NCI-H2107 treated with DMSO at 0.1 percent for 48 hours (cell line): ENCODE measurements around the gene ZNF181.

Source experiments
- DNase-seq: peaks from one replicate; lab custom pipeline; 2025; ENCODE audit not compliant: unreplicated experiment; lab: John Stamatoyannopoulos, UW

ZNF181 gene

GRCh38 chr19:34757441-34757840, 23.4 kb downstream of the ZNF181 start:
- DNase-seq, result no peak

- DNase-seq, result no peak
These were observed 25.3 kb downstream of the ZNF181 start for GRCh38 chr19:34759218-34759917.

GRCh38 chr19:34766386-34766785, 32.3 kb downstream of the ZNF181 start:
- no peak for DNase-seq

GRCh38 chr19:34767951-34768350, 33.9 kb downstream of the ZNF181 start:
- no peak for DNase-seq

- DNase-seq, result peak; percentile 53
These were observed 38.9 kb downstream of the ZNF181 start, which contains the start of gene ZNF599 for GRCh38 chr19:34772697-34773554. ZNF599 (minus strand) TSS chr19:34773215; CDS start chr19:34772841, 374 bp downstream.

- no peak for DNase-seq
These were observed 39.5 kb downstream of the ZNF181 start for GRCh38 chr19:34773555-34773864.

- DNase-seq, result no peak
These were observed 40.8 kb downstream of the ZNF181 start for GRCh38 chr19:34774857-34775256.

- no peak for DNase-seq
These were observed 44.3 kb downstream of the ZNF181 start for GRCh38 chr19:34778342-34778741.

- no peak for DNase-seq
These were observed 45.6 kb downstream of the ZNF181 start for GRCh38 chr19:34779652-34780051.

- no peak for DNase-seq
These were observed 52.2 kb downstream of the ZNF181 start for GRCh38 chr19:34786236-34786635.

- DNase-seq, result no peak
These were observed 53.2 kb downstream of the ZNF181 start for GRCh38 chr19:34787059-34787824.

- no peak for DNase-seq
These were observed 54.0 kb downstream of the ZNF181 start for GRCh38 chr19:34788074-34788473.

- DNase-seq, result no peak
These were observed 59.5 kb downstream of the ZNF181 start for GRCh38 chr19:34793565-34793964.

GRCh38 chr19:34794066-34794960, 60.3 kb downstream of the ZNF181 start:
- no peak for DNase-seq
